Measurements from ENCODE around the gene LMF1. TPM values are rescaled to one million over a fixed set of nuclear protein-coding genes. Genes with fewer than 3 reads are reported as not detected.

LMF1 gene
- total and polyA plus RNA-seq, 2 of the 4 experiments (the other 2 are of a cell fraction) = 7.7 to 13.1 TPM

DNA sequence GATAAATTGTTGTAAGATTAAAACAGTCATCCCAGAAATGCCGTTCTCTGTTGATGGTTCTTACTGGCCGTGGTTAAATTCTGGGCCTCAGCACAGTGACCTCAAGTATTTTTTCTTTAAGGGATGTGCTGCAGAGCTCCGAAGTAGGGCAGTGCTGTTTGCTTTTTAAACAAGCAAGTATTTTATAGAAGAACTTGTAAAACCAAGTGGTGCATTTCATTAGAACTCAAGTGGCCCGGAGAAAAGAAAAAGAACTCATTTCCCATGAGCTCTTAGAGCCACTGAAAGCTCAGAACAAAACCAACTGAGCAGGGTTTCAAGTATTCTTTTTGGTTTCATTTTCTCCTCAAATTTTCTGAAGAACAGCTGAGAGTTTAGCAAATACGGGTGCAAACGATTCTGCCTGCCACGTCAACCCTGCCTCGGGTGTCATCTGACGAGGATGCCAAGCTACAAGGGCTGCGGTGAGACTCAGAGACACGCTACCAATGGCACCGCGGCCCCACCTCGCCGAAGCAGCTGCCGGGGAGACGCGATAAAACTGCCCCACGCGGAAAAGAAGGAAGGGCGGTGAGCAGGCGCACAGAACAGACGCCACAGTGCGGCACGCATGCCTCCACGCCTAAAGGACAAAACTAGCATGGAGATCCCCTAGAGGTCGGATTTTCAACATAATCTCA lies 6.3 kb downstream of the LMF1 start:
- Histone ChIP-seq H3K27me3 (ENCODE audit: control insufficient read depth, insufficient read depth, low read length) (no peaks in the 10 kb centered on the region), H2BK15ac (ENCODE audit: low read depth, low read length) (no peak overlapping the region), H4K5ac (ENCODE audit: low read depth, low read length) (no peak overlapping the region), H3K4me1 (ENCODE audit: control insufficient read depth, insufficient read depth, low read length) (peaks cover 3% of the 10 kb centered on the region; the same call in 1 of the 2 replicates), H3K4me2 (ENCODE audit: low read depth, low read length) (no peak overlapping the region), H3K36me3 (ENCODE audit: control insufficient read depth, insufficient read depth, low read length) (peaks cover 12% of the 10 kb centered on the region), H2BK20ac (ENCODE audit: low read depth, low read length) (no peak overlapping the region), H3K4ac (ENCODE audit: low read depth, low read length) (no peak overlapping the region), H3K9ac (ENCODE audit: low read depth, low read length) (no peak overlapping the region), H3K18ac (ENCODE audit: low read depth, low read length) (no peak overlapping the region), H3K9me3 (ENCODE audit: control insufficient read depth, insufficient read depth, low read length) (peaks cover 7% of the 10 kb centered on the region; the same call in 1 of the 2 replicates), H2AK9ac (replicated peaks; ENCODE audit: low read depth, low read length, poor library complexity) (no peak overlapping the region), H3K56ac (ENCODE audit: extremely low read depth, insufficient read depth, low read length) (no peak overlapping the region), H3K4me3 (ENCODE audit: insufficient read depth, low read depth, low read length) (no peak overlapping the region), H4K8ac (ENCODE audit: low read depth in 2 of 2, low read length in 2 of 2) (no peak overlapping the region), H2AK5ac (ENCODE audit: low read depth, low read length) (no peak overlapping the region), H3K9me1 (ENCODE audit: insufficient read depth, low read length) (peaks cover 3% of the 10 kb centered on the region; the same call in 1 of the 2 replicates), H3K23ac (ENCODE audit: low read depth, low read length) (no peak overlapping the region), H3K27ac (ENCODE audit: insufficient read depth, low read length) (no peak overlapping the region), H4K91ac (ENCODE audit: insufficient read depth, low read depth, low read length) (no peak overlapping the region), H2AFZ (replicated peaks; ENCODE audit: low read length, poor library complexity) (no peak overlapping the region), H3K79me1 (ENCODE audit: low read depth in 1 of 2, low read length in 2 of 2) (peaks cover 7 to 9% of the 10 kb centered on the region in 2 experiments), H2BK120ac (ENCODE audit: low read depth, low read length) (no peak overlapping the region), H3K14ac (replicated peaks; ENCODE audit: low read depth, low read length) (no peak overlapping the region), H2BK5ac (ENCODE audit: low read depth, low read length, poor library complexity, severe bottlenecking) (no peak overlapping the region), H4K20me1 (ENCODE audit: insufficient read depth, low read length) (0 out of 2 replicates have a peak, but pooled peaks cover 7% of the 10 kb centered on the region)
- in situ Hi-C loops (cut with MboI; ENCODE audit: low sequenced_read_pairs) = no loop called here
- no peak; the same call in 1 of the 2 replicates for ATAC-seq (ENCODE audit: low read depth)
- intact Hi-C loops (cut with micrococcal nuclease) = no loop called here
- BruUV-seq (replicated peaks) = no TSS peak
- dilution Hi-C loops (cut with HindIII; ENCODE audit: low sequenced_read_pairs, unreplicated experiment) = no loop called here
- ChIA-PET POLR2A (ENCODE audit: unreplicated experiment) (interaction anchor here (0.6 kb wide), 1 partner anchor 17 kb away, joined by 6 read pairs; no protein-coding TSS in a partner anchor), CTCF (interaction anchor here (0.6 kb wide), 1 partner anchor 229 kb away, joined by 3 read pairs; no protein-coding TSS in a partner anchor)
- no peak for TF ChIP-seq RCOR1 (IDR thresholded peaks at IDR 0.05; ENCODE audit: insufficient replicate concordance, low read length)
- no peak for TF ChIP-seq FOS (IDR thresholded peaks at IDR 0.05; ENCODE audit: low read depth, low read length)
- TF ChIP-seq, protein P1, sequence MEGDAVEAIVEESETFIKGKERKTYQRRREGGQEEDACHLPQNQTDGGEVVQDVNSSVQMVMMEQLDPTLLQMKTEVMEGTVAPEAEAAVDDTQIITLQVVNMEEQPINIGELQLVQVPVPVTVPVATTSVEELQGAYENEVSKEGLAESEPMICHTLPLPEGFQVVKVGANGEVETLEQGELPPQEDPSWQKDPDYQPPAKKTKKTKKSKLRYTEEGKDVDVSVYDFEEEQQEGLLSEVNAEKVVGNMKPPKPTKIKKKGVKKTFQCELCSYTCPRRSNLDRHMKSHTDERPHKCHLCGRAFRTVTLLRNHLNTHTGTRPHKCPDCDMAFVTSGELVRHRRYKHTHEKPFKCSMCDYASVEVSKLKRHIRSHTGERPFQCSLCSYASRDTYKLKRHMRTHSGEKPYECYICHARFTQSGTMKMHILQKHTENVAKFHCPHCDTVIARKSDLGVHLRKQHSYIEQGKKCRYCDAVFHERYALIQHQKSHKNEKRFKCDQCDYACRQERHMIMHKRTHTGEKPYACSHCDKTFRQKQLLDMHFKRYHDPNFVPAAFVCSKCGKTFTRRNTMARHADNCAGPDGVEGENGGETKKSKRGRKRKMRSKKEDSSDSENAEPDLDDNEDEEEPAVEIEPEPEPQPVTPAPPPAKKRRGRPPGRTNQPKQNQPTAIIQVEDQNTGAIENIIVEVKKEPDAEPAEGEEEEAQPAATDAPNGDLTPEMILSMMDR (conservative IDR thresholded peaks at IDR 0.05; ENCODE audit: low read depth, low read length) = no peak
- TF ChIP-seq, protein P2, sequence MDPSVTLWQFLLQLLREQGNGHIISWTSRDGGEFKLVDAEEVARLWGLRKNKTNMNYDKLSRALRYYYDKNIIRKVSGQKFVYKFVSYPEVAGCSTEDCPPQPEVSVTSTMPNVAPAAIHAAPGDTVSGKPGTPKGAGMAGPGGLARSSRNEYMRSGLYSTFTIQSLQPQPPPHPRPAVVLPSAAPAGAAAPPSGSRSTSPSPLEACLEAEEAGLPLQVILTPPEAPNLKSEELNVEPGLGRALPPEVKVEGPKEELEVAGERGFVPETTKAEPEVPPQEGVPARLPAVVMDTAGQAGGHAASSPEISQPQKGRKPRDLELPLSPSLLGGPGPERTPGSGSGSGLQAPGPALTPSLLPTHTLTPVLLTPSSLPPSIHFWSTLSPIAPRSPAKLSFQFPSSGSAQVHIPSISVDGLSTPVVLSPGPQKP (IDR thresholded peaks at IDR 0.05; ENCODE audit: borderline replicate concordance, low read depth, low read length) = no peak
- no peak for TF ChIP-seq RAD21 (IDR thresholded peaks at IDR 0.05; ENCODE audit: low read length)
- no peak for TF ChIP-seq MXI1 (IDR thresholded peaks at IDR 0.05; ENCODE audit: borderline replicate concordance, low read depth, low read length)
- TF ChIP-seq MAFK (IDR thresholded peaks at IDR 0.05; ENCODE audit: low read depth, low read length) = no peak
- no peak for TF ChIP-seq NFE2L2 (IDR thresholded peaks at IDR 0.05; ENCODE audit: low read depth, low read length)
- no peak for TF ChIP-seq BHLHE40 (IDR thresholded peaks at IDR 0.05; ENCODE audit: low read depth, low read length)
- no peak for TF ChIP-seq SMC3 (IDR thresholded peaks at IDR 0.05; ENCODE audit: low read depth, low read length)
- TF ChIP-seq POLR2A (IDR thresholded peaks at IDR 0.05; ENCODE audit: low read depth, low read length) = no peak
- no peak for TF ChIP-seq CEBPB (IDR thresholded peaks at IDR 0.05; ENCODE audit: low read depth, low read length)
- TF ChIP-seq, protein P3, sequence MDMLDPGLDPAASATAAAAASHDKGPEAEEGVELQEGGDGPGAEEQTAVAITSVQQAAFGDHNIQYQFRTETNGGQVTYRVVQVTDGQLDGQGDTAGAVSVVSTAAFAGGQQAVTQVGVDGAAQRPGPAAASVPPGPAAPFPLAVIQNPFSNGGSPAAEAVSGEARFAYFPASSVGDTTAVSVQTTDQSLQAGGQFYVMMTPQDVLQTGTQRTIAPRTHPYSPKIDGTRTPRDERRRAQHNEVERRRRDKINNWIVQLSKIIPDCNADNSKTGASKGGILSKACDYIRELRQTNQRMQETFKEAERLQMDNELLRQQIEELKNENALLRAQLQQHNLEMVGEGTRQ (IDR thresholded peaks at IDR 0.05; ENCODE audit: low read depth, low read length) = no peak
- TF ChIP-seq CHD1 (IDR thresholded peaks at IDR 0.05; ENCODE audit: low read depth, low read length) = no peak
- TF ChIP-seq MAZ (IDR thresholded peaks at IDR 0.05; ENCODE audit: borderline replicate concordance, low read depth, low read length) = no peak
- DNase-seq = no peak
- 89% methylated on average over 21 of the region's 27 CpGs; no CpG with 5 or more reads in 1 of the 2 experiments for WGBS, 2 experiments (ENCODE audit: extremely low coverage in 2 of 2, insufficient read length in 1 of 2)
